HEK293 (cell line): ENCODE measurements around the gene TPH1.

Experiments used
- CTCF ChIP-seq: fragments of 450-650 bp; formaldehyde crosslinking; IDR thresholded peaks from 2 replicates; pipeline ENCODE4 v1.5.1; 2016; ENCODE audit warnings: missing biosample characterization, missing genetic modification characterization
- YY1 ChIP-seq: fragments of 450-650 bp; formaldehyde crosslinking; IDR thresholded peaks from 2 replicates; pipeline ENCODE4 v1.5.1; 2018; ENCODE audit warnings: missing biosample characterization, missing genetic modification characterization
- ZNF18 ChIP-seq: fragments of 450-650 bp; formaldehyde crosslinking; IDR thresholded peaks from 2 replicates; pipeline ENCODE4 v1.5.1; 2016; ENCODE audit warnings: missing biosample characterization, missing genetic modification characterization
- ZNF239 ChIP-seq: fragments of 450-650 bp; formaldehyde crosslinking; IDR thresholded peaks from 2 replicates; pipeline ENCODE4 v1.5.1; 2016; ENCODE audit warnings: missing biosample characterization, missing genetic modification characterization
- ZNF24 ChIP-seq: fragments of 450-650 bp; formaldehyde crosslinking; IDR thresholded peaks from 2 replicates; pipeline ENCODE4 v1.5.1; 2016; ENCODE audit warnings: missing biosample characterization, missing genetic modification characterization
- ZNF510 ChIP-seq: fragments of 450-650 bp; formaldehyde crosslinking; IDR thresholded peaks from 2 replicates; pipeline ENCODE4 v1.5.1; 2018; ENCODE audit warnings: mild to moderate bottlenecking, missing genetic modification characterization, missing biosample characterization; ENCODE audit not compliant: insufficient replicate concordance
- ZNF555 ChIP-seq: fragments of 450-650 bp; formaldehyde crosslinking; conservative IDR thresholded peaks from 2 replicates; pipeline ENCODE4 v1.5.1; 2017; ENCODE audit warnings: missing biosample characterization, mild to moderate bottlenecking, missing genetic modification characterization, inconsistent platforms
- ZNF837 ChIP-seq: fragments of 450-650 bp; formaldehyde crosslinking; IDR thresholded peaks from 2 replicates; pipeline ENCODE4 v1.5.1; 2016; ENCODE audit warnings: missing biosample characterization, missing genetic modification characterization
- TF ChIP-seq, protein P1 (sequence below): fragments of 450-650 bp; formaldehyde crosslinking; IDR thresholded peaks from 2 replicates; pipeline ENCODE4 v1.5.1; 2016; ENCODE audit warnings: missing biosample characterization, missing genetic modification characterization

DNA sequence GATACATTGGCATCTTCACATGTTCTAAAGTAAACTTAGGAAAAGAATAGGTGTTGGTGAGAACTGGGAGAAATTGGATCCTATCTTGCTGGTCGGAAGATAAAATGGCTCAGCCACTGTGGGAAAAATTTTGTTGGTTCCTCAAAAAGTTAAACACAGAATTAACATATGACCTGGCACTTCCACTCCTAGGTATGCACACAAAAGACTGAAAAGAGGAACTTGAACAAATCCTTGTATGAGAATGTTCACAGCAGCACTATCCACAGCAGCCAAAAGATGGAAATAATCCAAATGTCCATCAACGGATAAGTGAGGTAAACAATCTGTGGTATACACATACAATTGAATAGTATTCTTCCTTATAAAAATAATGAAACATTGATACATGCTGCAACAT lies 4.8 kb upstream of the TPH1 start:
- TF ChIP-seq CTCF (tag by site-specific recombination) (no peak), ZNF510 (tag by site-specific recombination) (no peak), ZNF837 (tag by site-specific recombination) (no peak), ZNF239 (tag by site-specific recombination) (no peak), ZNF18 (tag by site-specific recombination) (no peak), YY1 (tag by site-specific recombination) (no peak), ZNF555 (tag by site-specific recombination) (no peak), ZNF24 (tag by site-specific recombination) (no peak)
- TF ChIP-seq, protein P1, sequence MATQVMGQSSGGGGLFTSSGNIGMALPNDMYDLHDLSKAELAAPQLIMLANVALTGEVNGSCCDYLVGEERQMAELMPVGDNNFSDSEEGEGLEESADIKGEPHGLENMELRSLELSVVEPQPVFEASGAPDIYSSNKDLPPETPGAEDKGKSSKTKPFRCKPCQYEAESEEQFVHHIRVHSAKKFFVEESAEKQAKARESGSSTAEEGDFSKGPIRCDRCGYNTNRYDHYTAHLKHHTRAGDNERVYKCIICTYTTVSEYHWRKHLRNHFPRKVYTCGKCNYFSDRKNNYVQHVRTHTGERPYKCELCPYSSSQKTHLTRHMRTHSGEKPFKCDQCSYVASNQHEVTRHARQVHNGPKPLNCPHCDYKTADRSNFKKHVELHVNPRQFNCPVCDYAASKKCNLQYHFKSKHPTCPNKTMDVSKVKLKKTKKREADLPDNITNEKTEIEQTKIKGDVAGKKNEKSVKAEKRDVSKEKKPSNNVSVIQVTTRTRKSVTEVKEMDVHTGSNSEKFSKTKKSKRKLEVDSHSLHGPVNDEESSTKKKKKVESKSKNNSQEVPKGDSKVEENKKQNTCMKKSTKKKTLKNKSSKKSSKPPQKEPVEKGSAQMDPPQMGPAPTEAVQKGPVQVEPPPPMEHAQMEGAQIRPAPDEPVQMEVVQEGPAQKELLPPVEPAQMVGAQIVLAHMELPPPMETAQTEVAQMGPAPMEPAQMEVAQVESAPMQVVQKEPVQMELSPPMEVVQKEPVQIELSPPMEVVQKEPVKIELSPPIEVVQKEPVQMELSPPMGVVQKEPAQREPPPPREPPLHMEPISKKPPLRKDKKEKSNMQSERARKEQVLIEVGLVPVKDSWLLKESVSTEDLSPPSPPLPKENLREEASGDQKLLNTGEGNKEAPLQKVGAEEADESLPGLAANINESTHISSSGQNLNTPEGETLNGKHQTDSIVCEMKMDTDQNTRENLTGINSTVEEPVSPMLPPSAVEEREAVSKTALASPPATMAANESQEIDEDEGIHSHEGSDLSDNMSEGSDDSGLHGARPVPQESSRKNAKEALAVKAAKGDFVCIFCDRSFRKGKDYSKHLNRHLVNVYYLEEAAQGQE (tag by site-specific recombination): no peak
